Colonic mucosa (tissue), 4 donors: Measurements from ENCODE around the gene MEIS3. TPM values are rescaled to one million over a fixed set of nuclear protein-coding genes. Genes with fewer than 3 reads are reported as not detected.

ENCODE experiments used
- DNase-seq: peaks from one replicate; pipeline ENCODE4 v3.0.0-alpha.2; 2020
- H3K27ac ChIP-seq: fragments of 200-600 bp; one replicate; pipeline ENCODE4 v1.8.0; 2021
- H3K27me3 ChIP-seq: fragments of 200-600 bp; one replicate; pipeline ENCODE4 v1.8.0; 2021
- H3K36me3 ChIP-seq: fragments of 200-600 bp; one replicate; pipeline ENCODE4 v1.8.0; 2021
- H3K4me1 ChIP-seq: fragments of 200-600 bp; one replicate; pipeline ENCODE4 v1.8.0; 2021; ENCODE audit warnings: mild to moderate bottlenecking
- H3K4me3 ChIP-seq: fragments of 200-600 bp; one replicate; pipeline ENCODE4 v1.8.0; 2021
- H3K9ac ChIP-seq, 2 donors: one replicate each; pipeline ENCODE4 v1.7.0; 2013; ENCODE audit warnings: control low read depth in 2 of 2, low read depth in 2 of 2, low read length in 2 of 2
- H3K9me3 ChIP-seq: fragments of 200-600 bp; one replicate; pipeline ENCODE4 v1.8.0; 2021
- CTCF ChIP-seq: fragments of 200-600 bp; IDR thresholded peaks from one replicate; pipeline ENCODE4 v1.8.0; 2022; ENCODE audit warnings: antibody characterized with exemption, mild to moderate bottlenecking
- intact Hi-C: fragments of 100-400 bp; cut with DNase I; formaldehyde crosslinking; loops from one replicate; pipeline ENCODE4 v1.14.1; 2022
- total RNA-seq, 2 donors: library from RNA; stranded (reverse); fragmentation: NEBNext Ultra II Directional in 1 of 2; extraction: Animal tissue kit (Norgen Biotek cat#: 25700) in 1 of 2; gene quantifications; one replicate each; pipeline ENCODE4 v1.2.1, GENCODE V29; 2021
- donor health status: healthy.
- donor health status: DM: no; HTN: no; CAD: no.
- donor health status: DM: no; HTN: no; CAD: no.

Gene MEIS3
- total RNA-seq, 2 donors from 2014 or later, result 2.3 to 2.6 TPM

- Histone ChIP-seq H3K27ac (no peak overlapping the region), H3K9ac (no peak overlapping the region), H3K27me3 (peaks cover 48% of the 10 kb centered on the region), H3K9me3 (no peaks in the 10 kb centered on the region), H3K4me1 (peaks cover 3% of the 10 kb centered on the region), H3K36me3 (no peaks in the 10 kb centered on the region), H3K4me3 (no peak overlapping the region)
- TF ChIP-seq CTCF, result no peak
- DNase-seq, result peak; percentile 71
- intact Hi-C loops, result no loop called here
Measured at GRCh38 chr19:47447470-47448359, 28.4 kb upstream of the MEIS3 start.

- intact Hi-C loops, result no loop called here
- no peaks in the 10 kb centered on the region for H3K36me3 ChIP-seq
- no peak overlapping the region for H3K9ac ChIP-seq
- DNase-seq, result peak; percentile 66
- TF ChIP-seq CTCF, result no peak
- no peak overlapping the region for H3K27ac ChIP-seq
- H3K27me3 ChIP-seq, result peaks cover 48% of the 10 kb centered on the region
- H3K4me1 ChIP-seq, result peaks cover 3% of the 10 kb centered on the region
- no peak overlapping the region for H3K4me3 ChIP-seq
- no peaks in the 10 kb centered on the region for H3K9me3 ChIP-seq
Measured at GRCh38 chr19:47446534-47447469, 27.5 kb upstream of the MEIS3 start.

DNA sequence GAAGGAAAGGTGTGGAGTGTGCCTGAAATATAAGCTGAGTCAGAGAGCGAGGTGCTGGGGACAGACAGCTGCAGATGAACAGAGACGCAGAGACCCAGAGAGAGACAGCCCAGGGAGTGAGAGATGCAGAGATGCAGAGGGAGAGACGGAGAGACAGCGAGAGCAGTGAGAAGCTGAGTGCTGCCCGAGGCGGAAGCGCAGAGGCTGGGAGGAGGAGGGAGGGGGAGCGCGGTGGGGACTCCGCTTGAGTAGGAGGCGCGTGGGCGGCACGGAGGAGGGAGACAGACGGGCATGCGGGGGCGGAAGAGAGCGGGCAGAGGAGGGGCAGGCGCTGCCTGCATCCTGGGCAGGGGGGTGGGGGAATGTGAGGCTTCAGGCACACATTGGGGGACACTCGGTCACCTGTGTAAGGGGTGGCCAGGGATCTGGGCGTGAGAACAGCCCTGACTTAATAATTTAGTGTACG lies 26.6 kb upstream of the MEIS3 start:
- Histone ChIP-seq H3K36me3 (no peaks in the 10 kb centered on the region), H3K4me3 (no peak overlapping the region), H3K27ac (no peak overlapping the region), H3K4me1 (peaks cover 3% of the 10 kb centered on the region), H3K9me3 (no peaks in the 10 kb centered on the region), H3K9ac (no peak overlapping the region), H3K27me3 (peaks cover 48% of the 10 kb centered on the region)
- DNase-seq, result peak; percentile 27
- TF ChIP-seq CTCF, result no peak
- intact Hi-C loops, result no loop called here

GRCh38 chr19:47445527-47445926 lies 26.2 kb upstream of the MEIS3 start:
- peaks cover 48% of the 10 kb centered on the region for H3K27me3 ChIP-seq
- no peak overlapping the region for H3K4me3 ChIP-seq
- no peak for TF ChIP-seq CTCF
- no peak overlapping the region for H3K9ac ChIP-seq
- H3K9me3 ChIP-seq, result no peaks in the 10 kb centered on the region
- no peaks in the 10 kb centered on the region for H3K36me3 ChIP-seq
- intact Hi-C loops, result no loop called here
- DNase-seq, result no peak
- peaks cover 3% of the 10 kb centered on the region for H3K4me1 ChIP-seq
- H3K27ac ChIP-seq, result no peak overlapping the region

DNA sequence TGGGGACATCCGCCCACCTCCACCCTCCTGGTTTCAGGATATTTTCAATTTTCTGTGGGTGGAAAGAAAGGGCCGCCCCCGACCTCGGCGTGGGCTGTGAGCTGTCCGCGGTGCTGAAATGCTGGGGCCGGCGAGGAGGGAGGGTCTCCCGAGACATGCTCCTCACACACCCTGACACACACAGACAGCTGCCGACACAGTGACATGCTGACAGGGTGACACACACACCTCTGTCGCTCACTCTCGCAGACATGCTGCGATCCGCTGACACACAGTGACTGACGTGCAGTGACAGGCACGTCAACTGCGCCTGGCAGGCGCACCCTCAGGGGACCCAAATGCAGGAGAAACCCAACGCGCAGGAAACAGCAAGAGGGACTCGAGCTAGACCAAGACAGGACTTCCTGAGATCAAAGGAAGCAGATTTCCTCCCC lies 25.1 kb upstream of the MEIS3 start:
- H3K4me1 ChIP-seq, result peaks cover 3% of the 10 kb centered on the region
- H3K9ac ChIP-seq, result no peak overlapping the region
- TF ChIP-seq CTCF, result no peak
- no peak overlapping the region for H3K4me3 ChIP-seq
- DNase-seq, result no peak
- H3K27ac ChIP-seq, result no peak overlapping the region
- no peaks in the 10 kb centered on the region for H3K9me3 ChIP-seq
- no peaks in the 10 kb centered on the region for H3K36me3 ChIP-seq
- intact Hi-C loops, result no loop called here
- peaks cover 48% of the 10 kb centered on the region for H3K27me3 ChIP-seq
